ENCODE data around the gene MRPL2.
A peak's percentile ranks its signal among the peaks of the same experiment; 100 is the strongest.
"Not testable (repeated sequence)": the region's sequence is repeated elsewhere in the genome, so short reads cannot be mapped to it uniquely, and the experiment has no call there.

MRPL2 gene

DNA sequence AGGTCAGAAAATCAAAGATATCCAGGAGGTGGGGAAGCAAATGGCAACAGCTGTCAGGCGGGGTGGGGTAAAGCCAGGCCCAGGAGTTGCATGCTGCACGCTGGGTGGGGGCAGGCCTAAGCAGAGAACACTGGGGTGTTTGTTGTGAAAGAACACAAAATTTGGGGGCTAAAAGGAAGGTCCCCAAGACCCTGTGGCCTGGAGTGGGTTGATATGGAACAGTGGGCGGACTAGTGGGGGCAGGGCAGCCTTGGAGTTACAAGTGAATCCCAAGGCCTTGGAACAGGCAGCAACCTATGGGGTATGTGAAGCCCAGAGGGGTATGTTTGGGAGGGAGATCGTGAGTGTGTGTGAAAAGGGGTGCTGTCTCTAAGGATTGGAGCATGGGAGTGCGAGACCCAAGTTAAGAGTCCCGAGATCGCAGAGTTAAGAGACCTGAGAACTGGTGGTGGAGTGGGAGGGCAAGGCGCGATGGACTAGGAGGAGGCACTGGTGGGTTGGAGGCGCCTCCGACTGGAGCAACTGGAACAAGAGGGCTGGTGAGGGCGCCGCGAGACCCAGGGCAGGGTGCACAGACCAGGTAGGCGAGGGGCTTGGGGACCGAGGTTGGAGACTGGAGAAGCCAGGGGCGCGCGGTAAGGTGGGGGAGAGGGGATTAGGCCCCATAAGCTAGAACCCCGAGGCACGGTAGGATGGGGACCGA, 6.2 kb downstream of the MRPL2 start:
- DNase-seq = peak; percentile 27

DNA sequence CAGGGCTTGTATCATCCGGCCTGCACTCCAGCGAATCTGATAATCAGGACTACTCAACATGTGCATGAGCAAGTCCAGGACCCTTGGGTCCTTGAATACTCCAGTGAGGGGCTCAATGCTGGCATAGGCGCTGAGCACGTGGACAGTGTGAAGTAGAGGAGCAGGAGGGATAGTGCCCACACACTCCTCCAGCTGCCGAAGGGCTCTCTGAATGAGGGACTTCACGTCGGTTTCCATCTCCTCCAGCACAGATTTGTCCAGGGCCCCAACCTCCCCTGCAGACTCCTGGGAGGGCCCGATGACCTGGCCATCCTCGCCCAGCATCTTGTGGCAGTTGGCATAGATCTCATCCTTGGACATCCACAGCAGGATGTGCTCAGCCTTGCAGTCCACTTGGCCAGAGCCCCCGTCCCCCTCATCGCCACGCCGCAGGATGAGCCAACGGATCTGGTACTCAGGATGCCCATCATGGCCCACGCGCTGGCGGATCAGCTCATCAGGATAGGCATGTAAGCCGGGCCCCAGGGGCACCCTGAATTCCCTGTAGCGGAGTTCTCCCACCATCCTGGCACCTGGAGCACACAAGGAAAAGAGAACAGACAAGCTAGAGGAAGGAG, 6.9 kb downstream of the MRPL2 start:
- no peak for DNase-seq

DNA sequence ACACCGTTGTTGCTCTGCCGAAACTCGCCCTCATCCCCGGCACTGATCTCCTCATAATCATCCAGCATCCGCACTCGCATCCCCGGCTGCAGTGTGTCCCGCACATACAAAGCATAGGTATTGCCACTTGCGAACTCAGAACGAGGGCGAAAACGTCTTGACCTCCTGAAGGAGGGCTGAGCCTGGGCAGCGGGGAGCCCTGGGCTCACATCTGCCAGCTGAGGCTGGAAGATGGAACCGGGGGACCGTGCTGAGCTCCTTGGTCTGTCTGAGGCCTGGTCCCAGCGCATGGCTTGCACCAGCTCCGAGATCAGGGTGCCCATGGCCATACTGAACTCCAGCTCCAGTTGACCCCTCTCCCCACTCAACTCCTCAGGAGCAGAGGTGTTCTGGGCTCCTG, 8.3 kb downstream of the MRPL2 start:
- DNase-seq = no peak

GRCh38 chr6:43047998-43048397, 11.2 kb downstream of the MRPL2 start:
- DNase-seq = no peak

DNA sequence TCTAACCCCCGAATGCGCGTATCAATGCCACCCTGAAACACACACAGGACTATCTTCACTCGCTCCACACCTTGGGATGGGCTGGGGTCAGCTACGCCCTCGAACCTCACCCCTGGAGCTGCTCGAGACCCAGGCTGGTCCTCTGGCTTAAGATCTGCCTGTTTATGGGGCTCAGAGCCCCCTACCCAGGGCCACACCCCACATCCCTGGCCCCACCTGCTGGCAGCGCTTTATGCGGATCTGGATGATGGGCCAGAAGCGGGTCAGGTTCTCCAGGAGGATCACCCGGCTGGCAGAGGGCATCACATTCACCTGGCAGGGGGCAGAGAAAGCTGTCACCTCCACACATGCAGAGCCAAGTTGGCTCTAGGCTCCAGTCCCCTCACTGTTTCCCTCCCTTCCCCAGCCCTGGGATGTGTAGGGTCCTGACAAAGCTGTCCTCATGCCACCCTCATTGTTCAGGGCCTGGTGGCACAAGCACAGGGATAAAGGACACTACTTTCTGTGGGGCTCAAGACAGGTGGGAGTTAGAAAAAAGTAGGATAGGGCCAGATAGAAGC, 13.8 kb downstream of the MRPL2 start:
- DNase-seq = no peak

DNA sequence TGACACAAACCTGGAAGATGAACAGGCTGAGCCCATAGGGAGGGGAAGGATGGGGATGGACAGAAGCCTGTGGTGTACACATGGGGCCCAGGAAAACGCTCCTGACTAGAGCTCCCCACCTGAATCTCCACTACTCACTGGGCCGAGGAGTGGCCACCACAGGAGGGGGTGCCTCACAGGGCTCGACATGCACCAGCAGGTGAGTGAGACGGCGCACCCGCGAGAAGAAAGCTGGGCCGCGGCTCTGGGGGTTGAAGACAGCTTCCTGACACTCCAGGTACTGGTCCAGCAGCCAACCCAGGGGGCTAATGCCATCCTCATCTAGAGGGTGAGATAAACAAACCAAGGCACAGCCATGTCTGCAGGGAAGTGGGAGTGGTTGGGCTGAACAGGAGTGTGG, 15.9 kb downstream of the MRPL2 start:
- DNase-seq = no peak

DNA sequence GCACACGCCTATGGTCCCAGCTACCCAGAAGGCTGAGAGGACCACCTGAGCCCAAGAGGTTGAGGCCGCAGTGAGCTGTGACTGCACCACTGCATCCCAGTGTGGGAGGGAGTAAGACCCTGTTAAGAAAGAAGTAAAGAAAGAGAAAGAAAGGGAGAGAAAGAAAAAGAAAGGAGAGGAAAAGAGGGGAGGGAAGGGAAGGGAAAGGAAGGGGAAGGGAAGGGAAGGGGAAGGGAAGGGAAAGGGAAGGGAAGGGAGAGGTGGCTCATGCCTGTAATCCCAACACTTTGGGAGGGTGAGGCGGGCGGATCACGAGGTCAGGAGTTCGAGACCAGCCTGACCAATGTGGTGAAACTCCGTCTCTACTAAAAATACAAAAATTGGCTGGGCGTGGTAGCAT, 17.8 kb downstream of the MRPL2 start:
- not testable (repeated sequence) for DNase-seq

- no peak for DNase-seq
These were observed 18.5 kb downstream of the MRPL2 start for GRCh38 chr6:43040542-43041257.

- DNase-seq = no peak
These were observed 20.5 kb downstream of the MRPL2 start for GRCh38 chr6:43038727-43039126.

DNA sequence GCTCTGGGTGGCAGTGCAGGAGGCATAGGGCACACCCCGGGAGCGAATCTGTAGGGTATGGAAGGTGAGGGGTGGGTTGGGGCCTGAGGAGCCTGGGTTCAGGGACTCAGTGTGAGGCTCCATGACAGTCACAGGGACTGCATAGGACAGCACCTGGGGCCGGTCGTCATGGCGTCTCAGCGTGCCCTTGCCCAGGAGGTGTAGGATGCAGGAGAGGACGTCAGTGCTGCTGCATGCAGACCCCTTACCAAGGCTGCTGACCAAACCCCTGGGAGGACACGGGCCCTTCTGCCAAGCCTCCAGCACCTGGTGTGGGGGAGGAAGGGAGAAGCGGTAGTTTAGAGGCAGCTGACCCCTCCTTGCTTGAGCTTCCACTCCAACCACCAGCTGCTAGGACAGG, 21.5 kb downstream of the MRPL2 start:
- no peak for DNase-seq

GRCh38 chr6:43037197-43037596, 22.0 kb downstream of the MRPL2 start:
- DNase-seq = no peak

GRCh38 chr6:43036712-43037111, 22.5 kb downstream of the MRPL2 start:
- no peak for DNase-seq

- DNase-seq = no peak
These were observed 23.6 kb downstream of the MRPL2 start for GRCh38 chr6:43035495-43036194.

DNA sequence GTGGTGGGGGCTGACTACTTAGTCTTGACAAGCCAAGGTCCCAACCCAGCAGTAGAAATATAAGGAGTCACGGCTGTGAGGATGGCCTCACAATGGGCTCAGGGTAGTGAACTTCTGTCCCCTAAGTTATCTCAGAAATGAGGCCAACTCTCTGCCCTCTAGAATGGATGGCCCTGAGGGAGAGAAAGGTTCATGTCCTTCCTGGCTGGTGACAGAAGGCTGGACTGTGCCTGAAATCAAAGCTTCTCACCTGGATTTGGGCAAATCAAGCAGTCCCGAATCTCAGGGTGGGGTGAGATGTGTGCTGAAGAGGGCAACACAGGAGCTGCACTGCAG, 25.1 kb downstream of the MRPL2 start:
- no peak for DNase-seq

GRCh38 chr6:43033496-43034189, 25.6 kb downstream of the MRPL2 start:
- DNase-seq = no peak

- DNase-seq = no peak
These were observed 26.9 kb downstream of the MRPL2 start for GRCh38 chr6:43032326-43032725.

GRCh38 chr6:43029120-43029519, 30.1 kb downstream of the MRPL2 start:
- DNase-seq = no peak

GRCh38 chr6:43026365-43026764, 32.9 kb downstream of the MRPL2 start:
- no peak for DNase-seq

- DNase-seq = no peak
These were observed 34.8 kb downstream of the MRPL2 start for GRCh38 chr6:43024436-43024835.

- peak; percentile 71 for DNase-seq
These were observed 37.8 kb downstream of the MRPL2 start, which contains the start of gene RRP36 for GRCh38 chr6:43021270-43022047. Gene RRP36 (plus strand): TSS chr6:43021623. CDS start chr6:43021655, 32 bp downstream.

GRCh38 chr6:43020847-43021246, 38.4 kb downstream of the MRPL2 start:
- no peak for DNase-seq
